K562 (cell line): ENCODE results near the gene GIMAP1. TPM values are rescaled to one million over a fixed set of nuclear protein-coding genes. Genes with fewer than 3 reads are reported as not detected.

Source experiments
- IRF2 ChIP-seq: sonication (generic); formaldehyde crosslinking; IDR thresholded peaks from 2 replicates; pipeline ENCODE4 v1.8.1; 2022; ENCODE audit warnings: mild to moderate bottlenecking, missing genetic modification reagents
- NR4A1 ChIP-seq, 2 experiments: fragments of 250-450 bp in 1 of 2; fragments of 450-650 bp in 1 of 2; sonication (Bioruptor Pico) in 1 of 2; IDR thresholded peaks; 2 replicates each; pipeline versions ENCODE4 v1.4.0 to v1.6.1; 2016 to 2020; ENCODE audit warnings: mild to moderate bottlenecking in 2 of 2, missing compliant biosample characterization in 1 of 2, missing genetic modification characterization in 1 of 2, moderate library complexity in 1 of 2
- TCF3 ChIP-seq: sonication (generic); formaldehyde crosslinking; IDR thresholded peaks from 2 replicates; pipeline ENCODE4 v1.4.0; 2020; ENCODE audit warnings: mild to moderate bottlenecking, missing genetic modification reagents
- ZBTB40 ChIP-seq, 2 experiments: fragments of 450-650 bp in 1 of 2; sonication (generic) in 1 of 2; formaldehyde crosslinking in 1 of 2; IDR thresholded peaks; 2 replicates each; pipeline versions ENCODE4 v1.7.1 to v1.9.0; 2016 to 2022; ENCODE audit warnings: inconsistent platforms in 1 of 2, mild to moderate bottlenecking in 1 of 2, missing genetic modification reagents in 1 of 2
- polyA plus RNA-seq, 8 experiments: library from polyadenylated mRNA; depleted of rRNA in 4 of 8; stranded (reverse) in 5 of 8; unstranded in 3 of 8; fragments of >200 nt; fragmentation: Nextera tagmentation in 2 of 8; fragmentation: Illumina TruSeq in 1 of 8; extraction: Ambion mirVana in 2 of 8; extraction: Trizol in 1 of 8; gene quantifications; 2 replicates each; pipeline versions ENCODE4 v1.2.1 to v1.2.3, GENCODE V29; 2011 to 2014; ENCODE audit warnings: inconsistent platforms in 1 of 8, missing spikeins in 1 of 8
- total RNA-seq, 7 experiments: library from RNA; depleted of rRNA in 6 of 7; stranded (reverse); fragments of >200 nt in 6 of 7; fragmentation: Illumina TruSeq in 2 of 7; extraction: Trizol in 2 of 7; gene quantifications; 2 replicates each; pipeline versions ENCODE4 v1.2.1 to v1.2.3, GENCODE V29; 2011 to 2021; ENCODE audit warnings: low replicate concordance in 1 of 7
- TF ChIP-seq, protein P1 (sequence below): fragments of 450-650 bp; IDR thresholded peaks from 2 replicates; pipeline ENCODE4 v1.6.1; 2016; ENCODE audit warnings: mild to moderate bottlenecking, moderate library complexity

The GIMAP1 gene
- total and polyA plus RNA-seq, 9 of the 15 experiments (the other 6 are each of a cell fraction or from before 2014, with no cell fraction given): 0.04 to 0.13 TPM; not detected in 7

DNA sequence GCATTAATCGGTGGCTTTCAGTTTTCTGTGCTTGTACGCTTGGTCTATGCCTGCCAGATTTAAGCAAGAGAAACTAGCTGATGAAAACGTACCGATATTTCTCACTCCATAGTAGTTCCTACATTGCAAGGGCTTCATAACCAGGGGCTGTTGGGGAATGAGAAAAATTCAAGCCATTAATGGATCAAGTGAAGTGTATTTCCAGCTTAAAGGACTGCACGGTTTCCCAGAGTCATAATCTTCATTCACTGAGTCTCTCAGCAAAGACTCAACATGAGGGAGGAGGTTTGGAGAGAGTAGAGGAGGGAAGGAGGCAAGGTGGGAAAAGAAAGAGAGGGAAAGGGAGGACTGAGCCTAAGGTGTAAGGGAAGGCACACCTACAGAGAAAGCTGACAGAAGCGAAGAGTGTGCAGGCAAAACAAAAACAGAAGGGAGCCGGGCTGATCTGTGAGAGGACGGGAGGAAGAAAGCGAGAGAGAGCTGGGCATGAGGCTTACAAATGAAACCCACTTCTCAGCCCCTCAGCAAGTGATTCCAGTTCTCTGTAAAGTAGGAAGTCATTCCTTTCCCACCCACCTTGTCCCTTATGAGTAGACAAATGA, 30.3 kb upstream of the GIMAP1 start (continued):
- TF ChIP-seq ZBTB40 (IDR thresholded peaks at IDR 0.05): no peak
- TF ChIP-seq ZBTB40 (CRISPR knock-in tag; IDR thresholded peaks at IDR 0.05): no peak
- TF ChIP-seq TCF3 (CRISPR knock-in tag): no peak
- TF ChIP-seq IRF2 (CRISPR knock-in tag): no peak
- TF ChIP-seq, protein P1, sequence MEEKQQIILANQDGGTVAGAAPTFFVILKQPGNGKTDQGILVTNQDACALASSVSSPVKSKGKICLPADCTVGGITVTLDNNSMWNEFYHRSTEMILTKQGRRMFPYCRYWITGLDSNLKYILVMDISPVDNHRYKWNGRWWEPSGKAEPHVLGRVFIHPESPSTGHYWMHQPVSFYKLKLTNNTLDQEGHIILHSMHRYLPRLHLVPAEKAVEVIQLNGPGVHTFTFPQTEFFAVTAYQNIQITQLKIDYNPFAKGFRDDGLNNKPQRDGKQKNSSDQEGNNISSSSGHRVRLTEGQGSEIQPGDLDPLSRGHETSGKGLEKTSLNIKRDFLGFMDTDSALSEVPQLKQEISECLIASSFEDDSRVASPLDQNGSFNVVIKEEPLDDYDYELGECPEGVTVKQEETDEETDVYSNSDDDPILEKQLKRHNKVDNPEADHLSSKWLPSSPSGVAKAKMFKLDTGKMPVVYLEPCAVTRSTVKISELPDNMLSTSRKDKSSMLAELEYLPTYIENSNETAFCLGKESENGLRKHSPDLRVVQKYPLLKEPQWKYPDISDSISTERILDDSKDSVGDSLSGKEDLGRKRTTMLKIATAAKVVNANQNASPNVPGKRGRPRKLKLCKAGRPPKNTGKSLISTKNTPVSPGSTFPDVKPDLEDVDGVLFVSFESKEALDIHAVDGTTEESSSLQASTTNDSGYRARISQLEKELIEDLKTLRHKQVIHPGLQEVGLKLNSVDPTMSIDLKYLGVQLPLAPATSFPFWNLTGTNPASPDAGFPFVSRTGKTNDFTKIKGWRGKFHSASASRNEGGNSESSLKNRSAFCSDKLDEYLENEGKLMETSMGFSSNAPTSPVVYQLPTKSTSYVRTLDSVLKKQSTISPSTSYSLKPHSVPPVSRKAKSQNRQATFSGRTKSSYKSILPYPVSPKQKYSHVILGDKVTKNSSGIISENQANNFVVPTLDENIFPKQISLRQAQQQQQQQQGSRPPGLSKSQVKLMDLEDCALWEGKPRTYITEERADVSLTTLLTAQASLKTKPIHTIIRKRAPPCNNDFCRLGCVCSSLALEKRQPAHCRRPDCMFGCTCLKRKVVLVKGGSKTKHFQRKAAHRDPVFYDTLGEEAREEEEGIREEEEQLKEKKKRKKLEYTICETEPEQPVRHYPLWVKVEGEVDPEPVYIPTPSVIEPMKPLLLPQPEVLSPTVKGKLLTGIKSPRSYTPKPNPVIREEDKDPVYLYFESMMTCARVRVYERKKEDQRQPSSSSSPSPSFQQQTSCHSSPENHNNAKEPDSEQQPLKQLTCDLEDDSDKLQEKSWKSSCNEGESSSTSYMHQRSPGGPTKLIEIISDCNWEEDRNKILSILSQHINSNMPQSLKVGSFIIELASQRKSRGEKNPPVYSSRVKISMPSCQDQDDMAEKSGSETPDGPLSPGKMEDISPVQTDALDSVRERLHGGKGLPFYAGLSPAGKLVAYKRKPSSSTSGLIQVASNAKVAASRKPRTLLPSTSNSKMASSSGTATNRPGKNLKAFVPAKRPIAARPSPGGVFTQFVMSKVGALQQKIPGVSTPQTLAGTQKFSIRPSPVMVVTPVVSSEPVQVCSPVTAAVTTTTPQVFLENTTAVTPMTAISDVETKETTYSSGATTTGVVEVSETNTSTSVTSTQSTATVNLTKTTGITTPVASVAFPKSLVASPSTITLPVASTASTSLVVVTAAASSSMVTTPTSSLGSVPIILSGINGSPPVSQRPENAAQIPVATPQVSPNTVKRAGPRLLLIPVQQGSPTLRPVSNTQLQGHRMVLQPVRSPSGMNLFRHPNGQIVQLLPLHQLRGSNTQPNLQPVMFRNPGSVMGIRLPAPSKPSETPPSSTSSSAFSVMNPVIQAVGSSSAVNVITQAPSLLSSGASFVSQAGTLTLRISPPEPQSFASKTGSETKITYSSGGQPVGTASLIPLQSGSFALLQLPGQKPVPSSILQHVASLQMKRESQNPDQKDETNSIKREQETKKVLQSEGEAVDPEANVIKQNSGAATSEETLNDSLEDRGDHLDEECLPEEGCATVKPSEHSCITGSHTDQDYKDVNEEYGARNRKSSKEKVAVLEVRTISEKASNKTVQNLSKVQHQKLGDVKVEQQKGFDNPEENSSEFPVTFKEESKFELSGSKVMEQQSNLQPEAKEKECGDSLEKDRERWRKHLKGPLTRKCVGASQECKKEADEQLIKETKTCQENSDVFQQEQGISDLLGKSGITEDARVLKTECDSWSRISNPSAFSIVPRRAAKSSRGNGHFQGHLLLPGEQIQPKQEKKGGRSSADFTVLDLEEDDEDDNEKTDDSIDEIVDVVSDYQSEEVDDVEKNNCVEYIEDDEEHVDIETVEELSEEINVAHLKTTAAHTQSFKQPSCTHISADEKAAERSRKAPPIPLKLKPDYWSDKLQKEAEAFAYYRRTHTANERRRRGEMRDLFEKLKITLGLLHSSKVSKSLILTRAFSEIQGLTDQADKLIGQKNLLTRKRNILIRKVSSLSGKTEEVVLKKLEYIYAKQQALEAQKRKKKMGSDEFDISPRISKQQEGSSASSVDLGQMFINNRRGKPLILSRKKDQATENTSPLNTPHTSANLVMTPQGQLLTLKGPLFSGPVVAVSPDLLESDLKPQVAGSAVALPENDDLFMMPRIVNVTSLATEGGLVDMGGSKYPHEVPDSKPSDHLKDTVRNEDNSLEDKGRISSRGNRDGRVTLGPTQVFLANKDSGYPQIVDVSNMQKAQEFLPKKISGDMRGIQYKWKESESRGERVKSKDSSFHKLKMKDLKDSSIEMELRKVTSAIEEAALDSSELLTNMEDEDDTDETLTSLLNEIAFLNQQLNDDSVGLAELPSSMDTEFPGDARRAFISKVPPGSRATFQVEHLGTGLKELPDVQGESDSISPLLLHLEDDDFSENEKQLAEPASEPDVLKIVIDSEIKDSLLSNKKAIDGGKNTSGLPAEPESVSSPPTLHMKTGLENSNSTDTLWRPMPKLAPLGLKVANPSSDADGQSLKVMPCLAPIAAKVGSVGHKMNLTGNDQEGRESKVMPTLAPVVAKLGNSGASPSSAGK: peak; percentile 29; the same call in 1 of the 2 replicates
- TF ChIP-seq NR4A1 (CRISPR knock-in tag; IDR thresholded peaks at IDR 0.05): no peak
- no peak for TF ChIP-seq NR4A1 (tag; IDR thresholded peaks at IDR 0.05)
